Activated CD8-positive, alpha-beta memory T cell treated with anti-CD3 and anti-CD28 coated beads for 36 hours (primary cell): Measurements from ENCODE around the gene IGF1R. TPM values are rescaled to one million over a fixed set of nuclear protein-coding genes. Genes with fewer than 3 reads are reported as not detected.
"Not testable (repeated sequence)": the region's sequence is repeated elsewhere in the genome, so short reads cannot be mapped to it uniquely, and the experiment has no call there.

Source experiments
- CTCF ChIA-PET: fragments of 350-600 bp; sonication (Branson Sonifier 250); formaldehyde crosslinking; loops from one replicate; lab custom pipeline; 2021; ENCODE audit warnings: antibody characterized with exemption; lab: Charles Lee
- POLR2A ChIA-PET: fragments of 350-600 bp; sonication (Branson Sonifier 250); formaldehyde crosslinking; loops from one replicate; lab custom pipeline; 2021; ENCODE audit warnings: antibody characterized with exemption; lab: Charles Lee
- total RNA-seq, 2 experiments: library from RNA; stranded (reverse); gene quantifications; one replicate each; pipeline ENCODE4 v1.2.3, GENCODE V29; 2021

Gene IGF1R
- total RNA-seq, result 10 to 100 TPM; 10.5 to 11.3 TPM

DNA sequence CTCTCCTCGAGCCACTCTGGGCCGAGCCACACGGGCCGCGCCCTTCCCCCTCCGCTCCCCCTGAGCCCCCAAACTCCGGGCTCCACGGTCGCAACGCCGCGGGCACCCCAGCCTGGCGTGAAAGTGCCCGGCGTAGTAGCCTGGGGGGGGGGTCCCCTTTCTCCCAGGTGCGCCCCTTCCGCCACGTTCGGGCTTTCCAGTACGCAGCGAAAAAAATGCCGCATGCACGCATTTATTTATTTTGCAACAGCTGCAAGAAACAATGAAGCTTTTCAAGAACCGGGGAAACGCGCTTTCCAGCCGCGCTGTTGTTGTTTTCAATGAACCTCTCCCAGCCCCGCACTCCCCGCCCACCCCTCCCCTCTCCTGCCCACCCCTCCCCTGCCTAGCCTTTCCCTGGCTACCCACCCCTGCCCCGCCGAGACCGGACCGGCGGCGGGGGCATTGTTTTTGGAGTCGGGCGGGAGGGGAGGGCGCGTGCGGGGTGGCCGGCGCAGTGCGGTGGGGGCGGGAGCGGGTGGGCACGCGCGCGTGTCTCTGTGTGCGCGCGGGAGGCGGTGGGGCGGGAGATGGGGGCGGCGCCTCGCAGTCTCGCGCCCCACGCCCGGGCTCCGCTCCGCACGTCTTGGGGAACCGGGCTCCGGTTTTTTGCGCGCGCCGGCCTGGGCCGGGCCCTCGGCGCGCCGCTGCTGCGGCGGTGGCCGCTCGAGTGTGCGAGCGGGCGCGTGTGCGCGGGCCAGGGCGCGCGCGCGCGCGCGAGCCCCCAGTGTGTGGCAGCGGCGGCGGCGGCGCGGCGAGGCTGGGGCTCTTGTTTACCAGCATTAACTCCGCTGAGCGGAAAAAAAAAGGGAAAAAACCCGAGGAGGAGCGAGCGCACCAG lies at the start of gene IGF1R:
Gene IGF1R (plus strand): TSS at position 766 of the 880 bp plus-strand sequence. CDS start 1,043 bp downstream, outside the sequence.
- CTCF ChIA-PET, result interaction anchor here (0.7 kb wide), 1 partner anchor 12 kb away, joined by 3 read pairs; no protein-coding TSS in a partner anchor
- POLR2A ChIA-PET, result no interaction called here

DNA sequence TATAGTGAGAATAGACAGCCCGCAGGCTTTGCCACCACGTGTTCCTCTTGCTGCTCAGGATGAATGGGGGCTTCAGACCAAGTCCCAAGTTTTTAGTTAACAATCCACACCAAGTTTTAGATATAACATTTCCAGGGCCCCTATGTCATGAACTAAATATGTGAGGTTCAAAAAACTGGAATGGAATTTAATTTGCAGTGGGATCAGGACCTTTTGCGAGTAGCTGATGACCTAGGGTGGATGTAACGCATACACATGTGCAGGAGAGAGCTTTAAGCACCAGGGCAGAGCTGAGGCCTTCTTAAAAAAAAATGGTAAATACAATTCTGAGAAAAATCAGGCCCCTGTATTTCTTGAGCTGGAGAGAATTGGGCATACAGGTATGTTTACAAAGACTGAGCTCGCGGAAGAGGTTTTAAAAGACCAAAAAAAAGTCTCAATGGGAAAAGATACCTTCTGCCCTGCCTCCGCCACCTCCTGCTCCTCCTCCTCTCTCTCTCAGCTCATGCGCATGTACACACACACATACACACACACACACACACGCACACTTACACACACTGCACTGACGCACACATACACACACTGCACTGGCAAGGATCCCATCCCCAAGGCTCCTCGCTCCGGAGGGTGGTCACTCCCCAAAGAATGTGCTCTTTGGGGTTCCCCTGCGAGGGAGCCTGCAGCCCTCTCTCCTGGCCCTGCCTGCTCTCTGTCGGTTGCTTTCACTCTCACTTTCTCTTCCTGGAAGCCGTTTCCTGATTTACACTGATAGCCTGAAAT lies 48.2 kb upstream of the IGF1R start:
- POLR2A ChIA-PET, result no interaction called here
- CTCF ChIA-PET, result no interaction called here

DNA sequence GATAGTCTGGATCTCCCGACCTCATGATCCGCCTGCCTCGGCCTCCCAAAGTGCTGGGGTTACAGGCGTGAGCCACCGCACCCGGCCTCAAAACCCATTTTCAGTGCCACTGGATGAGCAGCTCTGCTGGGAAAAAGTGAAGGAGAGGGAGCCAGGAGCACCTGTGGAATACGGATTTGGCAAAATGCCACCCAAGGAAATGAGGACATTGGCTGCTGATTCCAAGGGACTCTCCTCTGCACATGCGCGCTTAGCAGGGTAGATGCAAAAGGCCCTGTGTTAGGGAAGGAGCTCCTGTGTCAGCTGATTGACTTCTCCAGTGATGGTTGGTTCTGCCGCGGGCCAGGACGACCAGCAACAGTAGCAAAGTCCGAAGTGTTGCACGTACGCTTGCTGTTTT lies 43.4 kb upstream of the IGF1R start:
- ChIA-PET CTCF (interaction anchor here (0.7 kb wide), 1 partner anchor 150 kb away, joined by 3 read pairs; no protein-coding TSS in a partner anchor), POLR2A (no interaction called here)

DNA sequence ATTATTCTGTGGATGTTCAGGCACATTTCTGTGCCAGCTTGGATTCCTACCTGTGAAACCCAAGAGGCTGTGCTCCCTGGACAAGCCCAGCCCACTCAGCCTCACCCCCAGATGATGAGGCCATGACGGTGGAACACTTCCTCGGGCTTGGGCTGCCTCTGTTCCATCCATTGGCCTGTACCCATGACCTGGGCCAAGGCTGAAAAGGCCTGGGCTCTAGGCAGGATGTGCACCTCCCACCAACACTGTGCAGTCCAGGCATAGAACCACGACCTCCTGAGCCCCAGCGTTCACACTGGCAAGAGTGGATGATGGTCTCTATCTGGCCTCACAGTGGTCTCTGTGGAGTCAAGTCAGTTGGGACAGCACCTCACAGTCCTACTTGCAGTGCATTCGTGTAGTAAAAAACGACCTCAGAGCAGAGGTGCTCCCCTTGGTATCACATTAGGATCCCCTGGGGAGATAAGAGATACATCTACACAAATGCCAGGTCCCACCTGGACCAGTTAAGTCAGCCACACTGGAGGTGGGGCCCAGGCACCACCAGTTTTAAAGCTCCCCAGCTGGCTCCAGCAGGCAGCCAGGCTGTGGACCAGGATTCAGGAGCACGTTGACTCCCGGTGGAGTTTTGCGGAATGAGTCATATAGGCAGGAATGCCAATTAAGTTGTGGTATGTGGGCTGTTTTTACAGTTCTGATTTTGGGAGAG lies 39.0 kb upstream of the IGF1R start:
- CTCF ChIA-PET, result interaction anchor here (0.9 kb wide), 1 partner anchor 11 kb away, joined by 3 read pairs; no protein-coding TSS in a partner anchor

DNA sequence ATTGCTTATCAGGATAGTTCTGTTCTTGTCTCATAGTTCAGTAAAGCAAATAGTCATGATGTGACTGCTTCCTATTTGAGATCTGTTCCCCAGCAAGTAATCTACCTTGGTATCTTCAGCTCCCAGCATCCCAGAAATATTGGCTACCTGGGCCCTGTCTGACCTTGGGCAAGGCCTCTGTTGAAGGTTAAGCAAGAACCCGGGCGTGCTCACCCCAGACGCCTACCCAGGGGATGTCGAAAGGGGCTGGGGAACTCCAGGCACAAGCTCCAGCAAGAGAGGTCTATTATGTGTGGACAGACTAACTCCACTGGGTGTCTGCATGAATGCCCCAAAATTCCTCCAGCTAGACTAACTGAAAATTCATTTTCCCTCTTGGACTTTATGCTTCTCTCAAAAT lies 37.3 kb upstream of the IGF1R start:
- ChIA-PET POLR2A (no interaction called here), CTCF (no interaction called here)

More for the DNA sequence above, 39.0 kb upstream of the IGF1R start:
- POLR2A ChIA-PET, result no interaction called here

DNA sequence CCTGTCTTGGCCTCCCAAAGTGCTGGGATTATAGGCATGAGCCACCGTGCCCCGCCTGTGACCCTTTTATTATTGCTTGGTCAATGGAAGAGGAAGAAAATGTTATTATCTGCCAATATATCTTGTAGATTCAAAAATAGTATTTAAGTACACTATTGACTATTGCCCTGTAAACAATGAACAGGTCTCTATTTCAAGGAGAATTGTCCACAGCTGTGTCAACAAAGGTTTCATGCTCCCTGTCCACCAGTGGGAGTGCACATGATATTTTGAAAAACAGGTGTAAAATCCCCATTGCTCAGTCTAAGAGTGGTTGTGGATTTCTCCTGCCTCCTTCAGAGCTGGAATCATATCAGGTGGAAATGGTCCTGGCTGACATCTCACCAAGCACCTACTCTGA lies 36.5 kb upstream of the IGF1R start:
- CTCF ChIA-PET, result no interaction called here
- POLR2A ChIA-PET, result no interaction called here

DNA sequence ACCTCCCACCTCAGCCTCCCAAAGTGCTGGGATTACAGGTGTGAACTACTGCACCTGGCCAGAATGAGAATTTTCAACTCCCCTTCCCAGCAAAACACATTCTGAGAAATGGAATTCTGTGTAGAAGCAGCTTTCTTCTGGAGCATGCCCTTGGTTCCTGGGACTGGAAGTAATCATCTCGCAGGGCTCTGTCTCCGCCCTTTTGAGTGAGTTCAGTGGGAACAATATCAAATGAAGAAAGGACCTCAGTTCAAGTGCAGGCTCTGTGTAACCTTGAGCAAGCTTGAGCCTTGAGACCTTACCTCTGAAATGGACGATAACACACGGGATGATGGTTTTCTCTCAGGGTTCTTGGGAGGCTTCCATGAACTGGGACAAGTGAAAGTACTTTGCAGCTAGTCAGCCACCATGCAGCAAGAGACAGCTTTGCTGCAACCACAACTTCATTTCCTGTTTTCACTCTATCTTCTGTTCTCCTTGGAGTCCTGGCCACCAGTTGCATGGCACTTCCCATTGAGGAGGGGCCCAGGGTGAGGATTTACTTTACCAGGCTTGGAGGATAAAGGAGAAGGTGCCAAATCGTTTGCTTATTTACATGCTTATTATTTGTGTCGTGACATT lies 35.7 kb upstream of the IGF1R start:
- CTCF ChIA-PET, result interaction anchor here (1.2 kb wide), 1 partner anchor 15 kb away, joined by 3 read pairs; no protein-coding TSS in a partner anchor
- POLR2A ChIA-PET, result no interaction called here

DNA sequence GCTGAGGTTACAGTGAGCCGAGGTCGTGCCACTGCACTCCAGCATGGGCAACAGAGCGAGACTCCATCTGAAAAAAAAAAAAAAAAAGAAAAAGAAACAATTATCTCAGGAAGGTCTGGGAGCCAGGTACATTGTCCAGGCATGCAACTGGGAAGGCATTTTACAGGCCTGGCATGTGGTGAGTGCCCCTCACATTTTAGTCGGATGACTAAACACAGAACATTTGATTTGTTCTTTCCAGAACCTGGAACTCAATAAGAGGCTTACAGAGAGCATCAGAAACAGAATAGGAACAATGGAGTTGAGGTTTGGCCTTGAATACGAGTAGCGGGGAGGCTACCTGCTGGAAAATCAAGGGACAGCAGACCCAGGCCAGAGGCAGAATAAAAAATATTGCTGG lies 33.7 kb upstream of the IGF1R start:
- ChIA-PET POLR2A (no interaction called here), CTCF (no interaction called here)

DNA sequence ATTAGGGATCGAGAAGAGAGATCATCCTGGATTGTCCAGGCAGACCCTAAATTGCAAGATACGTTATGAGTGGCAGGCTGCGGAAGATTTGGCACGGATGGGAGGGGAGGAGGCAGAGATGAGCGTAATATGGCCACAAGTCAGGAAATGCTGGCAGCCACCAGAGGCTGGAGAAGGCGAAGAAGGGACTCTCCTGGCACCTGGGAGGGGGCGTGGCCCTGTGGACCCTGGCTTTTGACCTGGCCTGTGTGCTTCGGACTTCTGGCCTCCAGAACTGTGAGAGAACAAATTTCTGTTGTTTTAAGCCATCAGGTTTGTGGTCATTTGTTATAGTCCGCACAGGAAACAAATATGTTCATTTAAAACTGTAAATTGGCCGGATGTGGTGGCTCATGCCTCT lies 31.9 kb upstream of the IGF1R start:
- CTCF ChIA-PET, result no interaction called here
- POLR2A ChIA-PET, result no interaction called here

DNA sequence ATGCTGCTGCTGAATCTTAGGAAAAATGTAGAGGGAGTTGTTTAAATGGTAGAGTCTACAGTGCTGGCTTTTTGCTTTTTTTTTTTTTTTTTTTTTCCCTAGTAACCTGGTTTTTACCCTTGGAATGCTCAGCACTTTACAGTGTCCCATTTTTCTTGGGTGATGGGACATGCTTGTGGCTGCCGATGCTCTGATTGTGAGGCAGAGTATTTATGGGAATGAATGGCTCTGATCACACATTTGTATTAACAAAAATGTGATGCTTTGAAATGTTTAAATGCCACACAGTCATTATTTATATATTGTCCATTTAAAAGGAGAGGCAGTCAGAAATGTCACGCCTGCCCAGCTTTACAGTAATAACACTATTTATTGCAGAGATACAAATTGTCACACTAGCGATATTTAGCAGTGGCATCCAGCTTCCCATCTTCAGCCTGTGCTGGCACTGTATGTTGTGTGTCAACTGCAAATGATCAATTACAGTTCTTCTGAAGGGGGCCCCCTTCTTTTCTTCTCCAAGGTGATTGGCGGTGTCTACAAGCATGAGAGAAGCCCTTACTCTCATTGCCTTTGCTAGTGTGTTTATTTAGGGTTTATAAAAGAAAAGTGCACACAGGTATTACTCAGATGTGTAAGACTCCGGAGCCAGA lies 30.9 kb upstream of the IGF1R start:
- ChIA-PET POLR2A (no interaction called here), CTCF (no interaction called here)

DNA sequence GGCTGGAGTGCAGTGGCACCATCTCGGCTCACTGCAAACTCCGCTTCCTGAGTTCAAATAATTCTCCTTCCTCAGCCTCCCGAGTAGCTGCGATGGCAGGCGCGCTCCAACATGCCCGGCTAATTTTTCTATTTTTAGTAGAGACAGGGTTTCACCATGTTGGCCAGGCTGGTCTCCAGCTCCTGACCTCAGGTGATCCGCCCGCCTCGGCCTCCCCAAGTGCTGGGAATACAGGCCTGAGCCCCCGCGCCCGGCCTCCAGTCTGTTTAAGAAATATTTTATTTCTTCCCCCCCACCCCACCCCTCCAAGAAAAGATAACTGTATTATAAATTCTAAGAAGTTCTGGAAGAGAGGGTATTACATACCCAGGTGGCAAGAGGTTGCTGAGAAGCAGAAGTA lies 29.8 kb upstream of the IGF1R start:
- POLR2A ChIA-PET, CTCF ChIA-PET: not testable (repeated sequence)

DNA sequence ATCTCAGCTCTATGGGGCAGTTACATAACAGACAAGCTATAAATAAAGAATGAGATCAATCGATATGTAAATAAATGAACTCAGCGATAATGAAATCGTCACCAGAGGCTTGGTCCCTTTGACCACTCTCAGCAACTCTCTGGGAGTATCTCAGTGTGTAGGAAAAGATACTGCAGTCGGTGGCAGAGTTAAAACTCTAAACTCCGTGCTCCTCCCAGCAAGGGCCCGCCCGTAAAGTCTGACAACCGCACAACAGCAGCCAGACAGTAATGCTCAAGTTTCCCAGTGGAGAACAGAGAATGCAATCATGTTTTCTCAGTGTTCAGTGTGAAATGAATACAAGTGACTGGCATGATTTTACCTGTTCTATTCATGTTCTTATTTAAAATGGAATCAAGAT lies 28.3 kb upstream of the IGF1R start:
- CTCF ChIA-PET, result interaction anchor here (0.6 kb wide), 1 partner anchor 11 kb away, joined by 3 read pairs; no protein-coding TSS in a partner anchor
- POLR2A ChIA-PET, result no interaction called here

DNA sequence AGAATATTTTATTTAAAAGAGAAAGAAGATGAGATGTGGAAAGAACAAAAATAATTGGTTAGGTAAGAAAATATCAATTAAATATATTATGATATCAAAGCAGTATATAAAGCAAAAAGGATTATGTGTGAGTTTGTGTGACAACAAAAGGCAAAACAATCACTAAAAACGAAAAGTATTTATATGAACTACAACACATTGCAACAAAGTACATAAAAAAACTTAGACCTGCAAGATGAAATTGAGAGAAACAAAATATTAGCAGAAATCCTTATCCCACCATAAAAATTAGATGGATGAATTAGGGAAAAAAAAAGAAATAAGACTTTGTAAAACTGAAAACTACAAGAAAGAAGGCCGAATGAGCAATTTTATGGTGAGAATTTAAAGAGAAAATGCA lies 27.3 kb upstream of the IGF1R start:
- ChIA-PET CTCF (no interaction called here), POLR2A (no interaction called here)

DNA sequence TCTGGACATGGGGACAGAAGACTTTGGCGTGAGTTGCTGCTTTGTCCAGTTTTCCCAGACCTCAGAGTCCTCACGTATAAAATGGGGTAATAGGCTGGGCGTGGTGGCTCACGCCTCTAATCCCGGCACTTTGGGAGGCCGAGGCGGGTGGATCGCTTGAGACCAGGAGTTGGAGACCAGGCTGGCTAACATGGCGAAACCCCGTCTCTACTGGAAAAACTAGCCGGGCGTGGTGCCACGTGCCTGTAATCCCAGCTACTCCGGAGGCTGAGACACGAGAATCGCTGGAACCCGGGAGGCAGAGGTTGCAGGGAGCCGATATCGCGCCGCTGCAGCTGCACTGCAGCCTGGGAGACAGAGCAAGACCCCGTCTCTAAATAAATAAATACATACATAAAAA lies 22.7 kb upstream of the IGF1R start:
- ChIA-PET POLR2A (no interaction called here), CTCF (no interaction called here)

DNA sequence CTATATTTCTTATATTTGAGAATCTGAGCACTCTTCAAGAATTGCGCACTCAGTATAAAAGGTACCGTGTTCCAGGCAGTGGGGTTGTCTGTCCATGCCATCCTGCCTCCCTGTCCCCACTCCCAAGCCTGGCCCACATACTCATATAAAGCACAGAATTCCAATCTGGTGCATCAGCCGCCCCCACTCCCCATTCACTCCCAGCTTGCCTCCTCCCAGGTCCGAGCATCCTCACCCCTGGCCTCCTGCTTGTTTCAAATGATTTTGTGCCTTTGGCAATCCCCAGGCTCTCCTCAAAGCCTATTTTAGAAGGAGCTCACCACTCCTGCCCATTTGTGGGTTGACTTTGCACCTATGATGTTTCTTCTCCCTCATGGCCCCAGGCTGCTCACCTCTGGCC lies 22.2 kb upstream of the IGF1R start:
- POLR2A ChIA-PET, result no interaction called here
- CTCF ChIA-PET, result no interaction called here

DNA sequence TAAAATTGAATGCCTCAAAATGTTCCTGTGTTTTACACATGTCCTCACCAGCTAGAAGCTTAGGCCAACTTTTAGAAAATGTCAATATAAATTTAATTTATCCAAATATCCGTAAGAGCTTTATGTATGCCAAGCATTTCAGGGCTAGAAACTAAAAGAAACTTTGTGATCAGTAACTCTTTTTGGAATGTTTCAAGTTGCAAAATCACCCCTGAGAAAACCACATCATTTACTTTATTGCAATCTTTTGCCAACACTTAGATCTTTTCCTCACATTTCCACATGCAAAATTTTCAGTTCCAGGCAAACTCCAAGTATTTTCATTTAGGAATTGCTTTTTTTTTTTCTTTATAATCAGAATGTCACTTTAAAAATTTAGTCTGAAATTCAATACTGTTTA lies 20.1 kb upstream of the IGF1R start:
- ChIA-PET POLR2A (no interaction called here), CTCF (no interaction called here)

DNA sequence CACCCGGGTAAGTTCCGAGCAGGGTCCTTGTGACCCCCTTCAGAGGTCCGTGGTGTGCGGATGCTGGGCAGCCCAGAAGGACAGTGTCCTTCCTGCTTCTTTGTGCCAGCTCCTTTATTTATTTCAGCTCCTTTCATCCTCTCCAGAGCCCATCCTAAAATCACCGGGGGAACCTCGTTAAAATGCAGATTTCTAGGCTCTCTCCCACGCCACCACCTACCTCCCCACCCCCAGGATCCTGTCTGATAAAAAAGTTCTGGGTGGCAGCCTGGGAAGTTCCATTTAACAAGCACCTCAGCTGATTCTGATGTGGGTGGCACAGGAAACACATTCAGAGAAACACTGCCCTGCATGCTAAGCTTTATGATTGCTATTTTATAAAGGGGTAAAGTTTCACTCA lies 12.5 kb upstream of the IGF1R start:
- CTCF ChIA-PET, result interaction anchor here (0.7 kb wide), 1 partner anchor 12 kb away, joined by 3 read pairs; no protein-coding TSS in a partner anchor
- POLR2A ChIA-PET, result no interaction called here

DNA sequence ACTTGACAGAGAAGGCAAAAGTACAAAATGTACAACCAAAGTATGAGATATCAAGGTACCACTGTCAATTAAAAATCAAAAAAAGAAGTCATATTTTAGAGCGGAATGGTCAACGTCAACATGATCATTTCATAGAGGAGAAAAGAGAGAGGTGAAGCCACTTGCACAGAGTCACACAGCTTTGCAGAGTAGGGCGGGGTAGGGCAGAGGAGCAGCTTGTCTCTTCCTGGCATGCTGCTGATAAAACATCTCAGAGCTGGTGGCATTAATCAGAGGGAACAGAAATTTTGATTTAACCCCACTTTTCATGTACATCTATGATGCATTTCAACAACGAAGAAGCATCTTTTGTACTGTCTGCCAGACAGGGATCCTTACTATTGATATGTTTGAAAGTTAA lies 5.2 kb upstream of the IGF1R start:
- CTCF ChIA-PET, result no interaction called here

More for the DNA sequence above, 5.2 kb upstream of the IGF1R start:
- POLR2A ChIA-PET, result no interaction called here
